AG08395 (cell line): Measurements from ENCODE around the gene CNIH2.
"Not testable (repeated sequence)": the region's sequence is repeated elsewhere in the genome, so short reads cannot be mapped to it uniquely, and the experiment has no call there.

Source experiments
- DNase-seq: peaks from one replicate; pipeline ENCODE4 v3.0.0; 2012; ENCODE audit warnings: mixed read lengths, low spot score

Gene CNIH2

GRCh38 chr11:66259956-66260355 lies 18.0 kb upstream of the CNIH2 start:
- DNase-seq: no peak

GRCh38 chr11:66261578-66261977 lies 16.4 kb upstream of the CNIH2 start:
- DNase-seq: no peak

DNA sequence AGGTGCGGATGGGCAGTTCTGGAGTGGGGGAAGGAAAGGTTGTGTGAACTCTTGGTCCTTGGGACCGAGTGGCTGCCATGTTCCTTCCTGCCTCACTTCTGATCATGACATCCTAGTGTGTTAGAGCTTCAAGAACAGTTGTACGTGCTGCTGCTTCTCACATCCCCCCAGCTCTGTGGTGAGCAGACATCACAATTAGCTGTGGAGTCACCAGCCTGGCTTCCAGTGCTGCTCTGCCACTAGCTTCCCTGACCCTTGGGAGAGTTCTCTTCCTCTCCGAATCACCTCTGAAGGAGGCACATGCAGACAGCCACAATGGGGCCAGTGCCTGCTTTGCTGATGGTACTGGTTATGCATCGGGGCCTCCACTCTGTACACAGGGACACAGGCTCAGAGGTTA lies 15.8 kb upstream of the CNIH2 start:
- DNase-seq: no peak

GRCh38 chr11:66262696-66263095 lies 15.3 kb upstream of the CNIH2 start:
- DNase-seq: no peak

DNA sequence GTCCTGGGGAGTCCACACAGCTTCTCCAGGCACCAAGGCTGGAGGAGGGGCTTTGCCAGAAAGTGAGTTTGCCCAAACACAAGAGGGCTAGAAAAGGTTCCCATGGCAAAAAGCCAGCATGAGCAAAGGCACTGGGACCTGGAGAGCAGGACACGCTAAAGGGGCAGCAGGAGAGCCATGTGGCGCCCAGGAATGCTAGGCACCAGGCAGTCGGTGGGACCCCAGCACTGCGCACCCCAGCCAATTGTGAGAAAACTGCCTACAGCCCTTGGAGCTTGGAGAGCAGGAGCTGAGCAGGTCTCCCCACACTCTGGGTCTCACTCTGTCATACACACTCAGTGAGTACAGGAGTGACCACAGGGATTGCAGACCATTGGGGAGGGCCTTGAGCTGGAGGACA lies 14.7 kb upstream of the CNIH2 start:
- no peak for DNase-seq

DNA sequence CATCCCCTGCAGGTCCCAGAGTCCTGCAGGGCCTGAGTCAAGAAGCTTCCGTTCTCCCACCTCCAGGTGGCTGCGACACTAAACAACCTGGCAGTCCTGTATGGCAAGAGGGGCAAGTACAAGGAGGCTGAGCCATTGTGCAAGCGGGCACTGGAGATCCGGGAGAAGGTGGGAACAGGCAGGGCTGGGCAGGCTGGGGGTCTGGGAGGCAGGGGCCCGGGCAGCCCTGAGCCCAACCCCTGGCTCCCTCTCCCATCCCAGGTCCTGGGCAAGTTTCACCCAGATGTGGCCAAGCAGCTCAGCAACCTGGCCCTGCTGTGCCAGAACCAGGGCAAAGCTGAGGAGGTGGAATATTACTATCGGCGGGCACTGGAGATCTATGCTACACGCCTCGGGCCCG lies 14.2 kb upstream of the CNIH2 start:
- DNase-seq: no peak

DNA sequence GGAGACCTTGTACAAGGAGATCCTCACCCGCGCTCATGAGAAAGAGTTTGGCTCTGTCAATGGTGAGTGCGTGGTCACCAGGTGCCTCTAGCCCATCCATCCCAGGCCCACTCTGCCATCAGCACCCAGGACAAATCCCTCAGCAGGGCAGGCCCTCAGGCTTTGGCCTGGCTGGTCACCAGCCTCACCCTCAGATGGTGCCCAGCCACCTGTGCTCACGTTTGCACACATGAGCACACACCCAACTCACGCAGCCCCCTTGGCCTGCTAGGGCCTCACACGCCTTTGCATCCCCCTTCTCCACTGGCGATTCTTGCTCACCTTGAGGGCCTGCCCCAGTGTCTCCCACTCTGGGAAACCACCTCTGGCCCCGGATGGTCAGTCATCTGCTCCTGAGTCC lies 13.6 kb upstream of the CNIH2 start:
- no peak for DNase-seq

GRCh38 chr11:66264914-66265313 lies 13.1 kb upstream of the CNIH2 start:
- no peak for DNase-seq

DNA sequence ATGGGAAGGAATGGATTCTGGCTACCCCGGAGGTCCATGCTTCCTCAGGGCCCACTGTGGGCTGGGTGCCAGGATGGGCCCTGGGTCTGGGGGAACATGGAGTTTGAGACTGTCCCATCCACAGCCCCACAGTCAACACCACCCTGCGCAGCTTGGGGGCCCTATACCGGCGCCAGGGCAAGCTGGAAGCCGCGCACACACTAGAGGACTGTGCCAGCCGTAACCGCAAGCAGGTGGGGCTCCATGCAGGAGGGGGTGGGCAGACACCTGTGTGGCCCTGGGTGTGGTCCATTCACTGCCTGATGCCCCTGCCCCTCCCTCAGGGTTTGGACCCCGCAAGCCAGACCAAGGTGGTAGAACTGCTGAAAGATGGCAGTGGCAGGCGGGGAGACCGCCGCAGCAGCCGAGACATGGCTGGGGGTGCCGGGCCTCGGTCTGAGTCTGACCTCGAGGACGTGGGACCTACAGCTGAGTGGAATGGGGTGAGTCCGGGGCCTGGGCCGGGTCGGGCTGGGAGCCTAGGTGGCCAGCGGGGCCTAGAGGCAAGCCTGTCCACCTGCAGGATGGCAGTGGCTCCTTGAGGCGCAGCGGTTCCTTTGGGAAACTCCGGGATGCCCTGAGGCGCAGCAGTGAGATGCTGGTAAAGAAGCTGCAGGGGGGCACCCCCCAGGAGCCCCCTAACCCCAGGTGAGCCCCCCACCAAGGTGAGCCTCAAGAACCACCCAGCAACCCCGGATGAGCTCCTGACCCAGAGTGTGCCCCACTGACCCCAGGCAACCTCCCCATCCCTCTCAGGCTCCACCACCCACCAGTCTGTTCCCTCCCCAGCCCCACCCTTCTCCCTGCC lies 12.2 kb upstream of the CNIH2 start:
- DNase-seq: no peak

GRCh38 chr11:66266378-66267038 lies 11.5 kb upstream of the CNIH2 start:
- no peak for DNase-seq

DNA sequence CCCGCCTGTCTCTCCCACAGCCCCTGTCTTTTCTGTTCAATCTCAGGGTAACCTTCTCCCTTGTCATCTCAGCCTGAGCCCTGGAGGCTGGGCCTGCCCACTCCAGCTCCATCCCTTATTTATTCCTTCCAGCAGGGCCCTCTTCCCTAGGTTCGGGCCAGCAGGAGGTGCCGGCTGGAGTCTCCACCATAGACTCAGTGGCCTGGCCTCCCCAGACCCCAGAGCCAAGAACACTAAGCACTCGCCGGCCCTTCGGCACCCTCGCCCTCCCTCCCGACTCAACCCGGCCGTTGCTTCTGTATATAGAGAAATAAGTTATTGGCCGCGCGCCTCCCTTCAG lies 11.0 kb upstream of the CNIH2 start:
- DNase-seq: no peak

- peak; percentile 92 for DNase-seq
Measured at GRCh38 chr11:66267379-66268243, 10.4 kb upstream of the CNIH2 start.

- DNase-seq: peak; percentile 100
Measured at GRCh38 chr11:66268244-66268951, 9.6 kb upstream of the CNIH2 start, which contains the start of gene RAB1B. RAB1B (plus strand) TSS chr11:66268639; CDS start chr11:66268680, 41 bp downstream.

GRCh38 chr11:66268952-66269905 lies 8.7 kb upstream of the CNIH2 start:
- peak; percentile 58 for DNase-seq

DNA sequence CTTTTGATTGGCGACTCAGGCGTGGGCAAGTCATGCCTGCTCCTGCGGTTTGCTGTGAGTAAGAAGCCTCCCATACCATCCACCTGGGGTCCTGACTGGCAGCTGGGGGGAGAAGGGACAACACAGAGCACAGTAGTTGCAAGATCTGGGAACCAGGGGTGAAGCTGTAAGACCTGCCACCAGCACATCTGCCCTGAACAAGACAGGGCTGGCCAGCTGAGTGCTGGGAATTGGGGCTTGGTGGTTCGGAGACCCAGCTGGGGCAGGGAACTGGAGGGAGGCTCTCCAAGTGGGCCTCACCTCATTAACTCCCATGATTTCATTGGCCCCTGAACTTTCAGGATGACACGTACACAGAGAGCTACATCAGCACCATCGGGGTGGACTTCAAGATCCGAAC lies 6.2 kb upstream of the CNIH2 start:
- DNase-seq: no peak

DNA sequence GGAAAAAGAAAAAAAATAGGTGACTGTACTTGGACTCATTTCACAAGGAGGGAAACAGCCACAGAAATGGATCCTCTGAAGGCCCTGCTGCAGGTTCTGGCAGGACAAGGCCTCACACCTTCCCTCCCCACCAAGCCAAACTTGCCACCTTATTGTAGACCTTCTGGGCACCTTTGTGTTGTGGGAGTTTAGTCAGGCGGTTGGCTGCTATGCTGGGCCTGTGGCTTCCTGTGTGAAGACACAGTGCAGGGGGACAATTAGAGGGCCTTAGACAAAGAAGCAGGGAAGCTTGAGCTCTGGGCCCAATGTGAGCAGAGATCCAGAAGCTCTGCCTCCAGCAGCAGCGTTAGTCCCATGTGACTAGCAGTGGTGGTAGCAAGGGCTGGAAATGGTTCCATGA lies 5.4 kb upstream of the CNIH2 start:
- DNase-seq: no peak

DNA sequence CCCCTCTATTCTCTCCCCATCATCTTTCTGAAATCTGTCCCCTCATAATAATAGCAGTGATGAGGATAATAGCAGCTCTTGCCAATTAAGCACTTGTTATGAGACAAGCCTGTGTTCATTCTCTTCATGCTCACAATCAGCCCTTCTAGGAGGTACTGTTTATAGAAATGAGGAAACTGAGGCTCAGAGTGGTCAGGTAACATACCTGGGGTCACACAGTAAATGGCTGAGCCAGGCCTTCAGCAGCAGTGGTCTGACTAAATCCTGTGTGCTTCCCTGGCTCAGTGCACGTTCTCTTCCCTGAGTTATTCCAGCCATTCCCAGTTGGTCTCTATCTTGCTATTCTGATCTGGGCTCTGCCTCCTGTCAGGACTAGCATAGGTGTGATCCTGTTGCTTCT lies 3.8 kb upstream of the CNIH2 start:
- DNase-seq: no peak

GRCh38 chr11:66275396-66275795 lies 2.6 kb upstream of the CNIH2 start:
- DNase-seq: no peak

DNA sequence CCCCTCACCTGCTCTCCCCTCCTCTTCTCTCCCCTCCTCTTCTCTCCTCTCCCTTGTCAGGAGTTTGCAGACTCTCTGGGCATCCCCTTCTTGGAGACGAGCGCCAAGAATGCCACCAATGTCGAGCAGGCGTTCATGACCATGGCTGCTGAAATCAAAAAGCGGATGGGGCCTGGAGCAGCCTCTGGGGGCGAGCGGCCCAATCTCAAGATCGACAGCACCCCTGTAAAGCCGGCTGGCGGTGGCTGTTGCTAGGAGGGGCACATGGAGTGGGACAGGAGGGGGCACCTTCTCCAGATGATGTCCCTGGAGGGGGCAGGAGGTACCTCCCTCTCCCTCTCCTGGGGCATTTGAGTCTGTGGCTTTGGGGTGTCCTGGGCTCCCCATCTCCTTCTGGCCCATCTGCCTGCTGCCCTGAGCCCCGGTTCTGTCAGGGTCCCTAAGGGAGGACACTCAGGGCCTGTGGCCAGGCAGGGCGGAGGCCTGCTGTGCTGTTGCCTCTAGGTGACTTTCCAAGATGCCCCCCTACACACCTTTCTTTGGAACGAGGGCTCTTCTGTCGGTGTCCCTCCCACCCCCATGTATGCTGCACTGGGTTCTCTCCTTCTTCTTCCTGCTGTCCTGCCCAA lies 1.9 kb upstream of the CNIH2 start:
- DNase-seq: no peak

GRCh38 chr11:66276619-66277018 lies 1.4 kb upstream of the CNIH2 start:
- not testable (repeated sequence) for DNase-seq
